ENCODE data around the gene RAET1G. TPM values are rescaled to one million over a fixed set of nuclear protein-coding genes. Genes with fewer than 3 reads are reported as not detected.

RAET1G gene
- total and polyA plus RNA-seq, 5 donors from 2014 or later, result 0.76 TPM; not detected in 4

DNA sequence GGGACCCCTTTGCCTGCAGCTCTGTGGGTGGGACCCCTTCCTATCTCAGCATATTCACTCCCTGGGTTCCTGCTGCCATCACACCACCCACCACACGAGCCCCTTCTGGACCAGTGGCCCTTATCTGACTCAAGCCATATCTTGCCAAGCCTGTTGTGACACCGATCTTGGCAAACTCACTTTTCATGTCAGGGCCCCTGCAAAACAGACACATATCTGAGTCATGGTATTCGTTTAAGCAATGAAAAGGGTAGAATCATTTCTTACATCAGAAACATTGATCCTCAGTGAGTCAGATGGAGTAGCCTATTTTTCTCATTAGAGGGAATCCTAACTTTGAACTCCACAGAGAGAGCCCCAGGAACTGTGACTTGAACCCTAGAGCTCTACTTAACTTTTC is 35.6 kb downstream of the RAET1G start:
- Mint-ChIP-seq H3K9me3 (peaks cover 0 to 2% (median 0%) of the 10 kb centered on the region in 7 donors), H3K4me1 (no peaks in the 10 kb centered on the region), H3K27me3 (peaks cover 3% of the 10 kb centered on the region), H3K27ac (no peak overlapping the region), H3K36me3 (no peaks in the 10 kb centered on the region), H3K4me3 (peak overlapping the region in 1 of 4 donors; percentile 29)
- no peak overlapping the region for H3K4me3 ChIP-seq (ENCODE audit: low read depth, low read length)
- ATAC-seq (ENCODE audit: low read depth in 2 of 2) (no peak), DNase-seq (no peak)
- no peaks in the 10 kb centered on the region for H3K4me1 ChIP-seq (ENCODE audit: control insufficient read depth, insufficient read depth, low read length, poor library complexity, severe bottlenecking)
- H3K9me3 ChIP-seq (ENCODE audit: control insufficient read depth in 2 of 2, low read length in 2 of 2), result no peaks in the 10 kb centered on the region
- H3K36me3 ChIP-seq (ENCODE audit: control insufficient read depth, insufficient read depth, low read length), result no peaks in the 10 kb centered on the region
- H3K27me3 ChIP-seq (ENCODE audit: control insufficient read depth, insufficient read depth, low read length), result no peaks in the 10 kb centered on the region
- H3K27ac ChIP-seq (ENCODE audit: insufficient read depth, low read length, poor library complexity, severe bottlenecking), result no peak overlapping the region

DNA sequence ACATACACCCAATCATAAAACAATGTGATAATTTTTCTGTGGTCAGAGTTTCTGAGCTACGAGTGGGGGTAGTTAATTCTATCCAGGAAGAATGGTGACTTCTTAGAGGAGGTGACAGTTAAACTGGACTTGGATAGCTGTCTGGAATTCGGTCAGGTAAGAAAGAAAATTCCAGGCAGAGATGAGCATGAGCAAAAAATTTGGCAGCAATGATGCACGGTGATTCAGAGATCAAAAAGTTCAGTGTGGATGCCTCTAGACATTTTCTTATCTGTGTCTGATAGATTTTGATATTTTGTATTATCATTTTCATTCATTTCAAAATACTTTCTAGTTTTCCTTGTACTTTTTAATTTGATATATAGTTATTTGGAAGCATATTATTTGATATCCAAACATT is 37.0 kb downstream of the RAET1G start:
- H3K36me3 Mint-ChIP-seq, result no peaks in the 10 kb centered on the region
- no peak overlapping the region for H3K27ac ChIP-seq (ENCODE audit: insufficient read depth, low read length, poor library complexity, severe bottlenecking)
- H3K4me3 ChIP-seq (ENCODE audit: low read depth, low read length), result no peak overlapping the region
- H3K27me3 ChIP-seq (ENCODE audit: control insufficient read depth, insufficient read depth, low read length), result no peaks in the 10 kb centered on the region
- H3K4me1 ChIP-seq (ENCODE audit: control insufficient read depth, insufficient read depth, low read length, poor library complexity, severe bottlenecking), result no peaks in the 10 kb centered on the region
- no peak overlapping the region for H3K27ac Mint-ChIP-seq
- no peaks in the 10 kb centered on the region for H3K36me3 ChIP-seq (ENCODE audit: control insufficient read depth, insufficient read depth, low read length)
- peaks cover 8% of the 10 kb centered on the region for H3K27me3 Mint-ChIP-seq
- no peak for DNase-seq
- peaks cover 0 to 2% (median 0%) of the 10 kb centered on the region in 7 donors for H3K9me3 Mint-ChIP-seq
- no peaks in the 10 kb centered on the region for H3K4me1 Mint-ChIP-seq
- no peak for ATAC-seq (ENCODE audit: low read depth in 2 of 2)
- no peak overlapping the region for H3K4me3 Mint-ChIP-seq
- no peaks in the 10 kb centered on the region for H3K9me3 ChIP-seq (ENCODE audit: control insufficient read depth in 2 of 2, low read length in 2 of 2)

DNA sequence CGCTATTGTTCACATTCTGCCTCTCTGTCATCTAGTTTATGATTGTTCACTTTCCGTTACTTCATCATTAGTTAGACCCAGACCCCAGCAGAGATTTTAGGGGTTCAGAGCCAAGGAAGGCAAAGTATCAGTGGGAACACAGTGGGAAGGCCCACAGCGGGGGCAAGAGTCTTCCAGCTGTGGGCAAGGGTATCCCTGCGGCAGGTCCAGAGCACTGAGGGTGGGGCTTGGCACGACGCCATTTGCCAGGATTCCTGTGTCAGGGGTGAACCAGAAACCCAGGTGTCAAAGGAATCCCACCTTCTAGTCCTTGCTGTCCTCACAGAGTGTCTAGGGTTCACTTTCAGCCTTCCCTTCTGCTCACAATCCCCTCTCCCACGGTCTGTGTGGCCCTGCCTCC is 38.3 kb downstream of the RAET1G start:
- no peaks in the 10 kb centered on the region for H3K27me3 ChIP-seq (ENCODE audit: control insufficient read depth, insufficient read depth, low read length)
- H3K36me3 ChIP-seq (ENCODE audit: control insufficient read depth, insufficient read depth, low read length), result no peaks in the 10 kb centered on the region
- no peak overlapping the region for H3K4me3 ChIP-seq (ENCODE audit: low read depth, low read length)
- no peak overlapping the region for H3K27ac Mint-ChIP-seq
- peaks cover 16% of the 10 kb centered on the region for H3K27me3 Mint-ChIP-seq
- H3K9me3 Mint-ChIP-seq, result peaks cover 0 to 5% (median 0%) of the 10 kb centered on the region in 7 donors
- ATAC-seq (ENCODE audit: low read depth in 2 of 2), result no peak
- no peaks in the 10 kb centered on the region for H3K36me3 Mint-ChIP-seq
- no peaks in the 10 kb centered on the region for H3K9me3 ChIP-seq (ENCODE audit: control insufficient read depth in 2 of 2, low read length in 2 of 2)
- H3K4me1 ChIP-seq (ENCODE audit: control insufficient read depth, insufficient read depth, low read length, poor library complexity, severe bottlenecking), result no peaks in the 10 kb centered on the region
- no peak overlapping the region for H3K27ac ChIP-seq (ENCODE audit: insufficient read depth, low read length, poor library complexity, severe bottlenecking)
- no peaks in the 10 kb centered on the region for H3K4me1 Mint-ChIP-seq
- no peak for DNase-seq
- H3K4me3 Mint-ChIP-seq, result no peak overlapping the region

DNA sequence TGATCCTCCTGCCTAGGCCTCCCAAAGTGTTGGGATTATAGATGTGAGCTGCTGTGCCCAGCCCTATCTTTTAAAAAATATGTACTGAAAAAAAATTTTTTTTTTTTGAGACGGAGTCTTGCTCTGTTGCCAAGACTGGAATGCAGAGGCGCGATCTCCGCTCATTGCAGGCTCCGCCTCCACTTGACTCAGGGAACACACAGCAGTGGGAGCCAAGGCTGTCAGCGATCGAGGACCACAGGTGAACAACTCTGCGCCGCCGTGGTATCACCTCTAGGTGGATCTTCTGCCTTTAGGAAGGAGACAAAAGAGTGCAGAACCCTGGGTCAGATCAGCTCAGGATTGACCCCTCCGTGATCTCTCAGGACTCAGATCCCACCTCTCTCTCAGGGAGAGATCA is 38.7 kb downstream of the RAET1G start:
- ATAC-seq (ENCODE audit: low read depth in 2 of 2) (no peak), DNase-seq (no peak)
- Histone ChIP-seq H3K27me3 (ENCODE audit: control insufficient read depth, insufficient read depth, low read length) (no peaks in the 10 kb centered on the region), H3K4me3 (ENCODE audit: low read depth, low read length) (no peak overlapping the region), H3K9me3 (ENCODE audit: control insufficient read depth in 2 of 2, low read length in 2 of 2) (no peaks in the 10 kb centered on the region), H3K27ac (ENCODE audit: insufficient read depth, low read length, poor library complexity, severe bottlenecking) (no peak overlapping the region), H3K36me3 (ENCODE audit: control insufficient read depth, insufficient read depth, low read length) (no peaks in the 10 kb centered on the region), H3K4me1 (ENCODE audit: control insufficient read depth, insufficient read depth, low read length, poor library complexity, severe bottlenecking) (no peaks in the 10 kb centered on the region)
- Mint-ChIP-seq H3K4me1 (no peaks in the 10 kb centered on the region), H3K4me3 (no peak overlapping the region), H3K9me3 (peaks cover 0 to 6% (median 0%) of the 10 kb centered on the region in 7 donors), H3K36me3 (no peaks in the 10 kb centered on the region), H3K27ac (no peak overlapping the region), H3K27me3 (peaks cover 16% of the 10 kb centered on the region)

DNA sequence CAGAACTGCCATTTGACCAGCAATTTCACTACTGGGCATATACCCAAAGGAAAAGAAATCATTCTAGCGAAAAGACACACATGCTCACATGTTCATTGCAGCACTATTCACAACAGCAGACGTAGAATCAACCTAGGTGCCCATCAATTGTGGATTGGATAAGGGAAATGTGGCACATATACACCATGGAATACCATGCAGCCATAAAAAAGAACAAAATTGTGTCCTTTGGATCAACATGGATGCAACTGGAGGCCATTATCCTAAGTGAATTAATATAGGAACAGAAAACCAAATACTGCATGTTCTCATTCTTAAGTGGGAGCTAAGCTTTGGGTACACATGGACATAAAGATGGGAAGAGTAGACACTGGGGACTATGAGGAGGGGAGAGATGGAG is 41.1 kb downstream of the RAET1G start:
- no peaks in the 10 kb centered on the region for H3K9me3 ChIP-seq (ENCODE audit: control insufficient read depth in 2 of 2, low read length in 2 of 2)
- H3K4me3 ChIP-seq (ENCODE audit: low read depth, low read length), result no peak overlapping the region
- ATAC-seq (ENCODE audit: low read depth in 2 of 2) (no peak), DNase-seq (no peak)
- Mint-ChIP-seq H3K4me1 (no peaks in the 10 kb centered on the region), H3K27ac (no peak overlapping the region), H3K4me3 (no peak overlapping the region), H3K9me3 (peaks cover 0 to 4% (median 0%) of the 10 kb centered on the region in 7 donors), H3K27me3 (peaks cover 31% of the 10 kb centered on the region), H3K36me3 (no peaks in the 10 kb centered on the region)
- H3K4me1 ChIP-seq (ENCODE audit: control insufficient read depth, insufficient read depth, low read length, poor library complexity, severe bottlenecking), result no peaks in the 10 kb centered on the region
- no peak overlapping the region for H3K27ac ChIP-seq (ENCODE audit: insufficient read depth, low read length, poor library complexity, severe bottlenecking)
- H3K27me3 ChIP-seq (ENCODE audit: control insufficient read depth, insufficient read depth, low read length), result peaks cover 6% of the 10 kb centered on the region
- no peaks in the 10 kb centered on the region for H3K36me3 ChIP-seq (ENCODE audit: control insufficient read depth, insufficient read depth, low read length)

DNA sequence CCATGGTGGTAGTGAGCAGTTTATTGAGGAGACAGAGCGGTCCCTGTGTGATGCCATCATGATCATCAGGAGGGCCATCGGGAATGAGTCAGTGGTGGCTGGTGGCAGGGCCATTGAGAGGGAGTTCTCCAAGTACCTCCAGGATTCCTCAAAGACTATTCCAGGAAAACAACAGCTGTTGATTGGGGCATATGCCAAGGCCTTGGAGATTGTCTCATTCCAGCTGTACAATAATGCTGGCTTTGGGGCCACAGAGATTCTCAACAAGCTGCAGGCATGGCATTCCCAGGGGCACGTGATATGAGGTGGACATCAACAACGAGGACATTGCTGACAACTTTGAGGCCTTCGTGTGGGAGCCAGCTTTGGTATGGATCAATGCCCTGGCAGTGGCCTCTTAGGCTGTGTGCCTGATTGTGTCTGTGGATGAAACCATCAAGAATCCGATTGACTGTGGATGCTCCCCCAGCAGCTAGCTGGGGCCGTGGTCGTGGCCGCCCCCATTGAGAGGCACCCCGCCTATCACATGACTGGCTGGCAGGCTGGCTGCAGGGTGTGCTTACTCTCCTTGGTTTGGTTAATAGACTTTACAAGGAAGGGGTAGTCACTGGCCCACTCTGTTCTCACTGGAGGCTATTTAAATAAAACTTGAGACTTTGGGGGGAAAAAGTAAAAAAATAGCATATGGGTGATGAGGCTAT is 41.7 kb downstream of the RAET1G start:
- Histone ChIP-seq H3K27me3 (ENCODE audit: control insufficient read depth, insufficient read depth, low read length) (peaks cover 10% of the 10 kb centered on the region), H3K27ac (ENCODE audit: insufficient read depth, low read length, poor library complexity, severe bottlenecking) (no peak overlapping the region), H3K36me3 (ENCODE audit: control insufficient read depth, insufficient read depth, low read length) (no peaks in the 10 kb centered on the region), H3K9me3 (ENCODE audit: control insufficient read depth in 2 of 2, low read length in 2 of 2) (no peaks in the 10 kb centered on the region), H3K4me1 (ENCODE audit: control insufficient read depth, insufficient read depth, low read length, poor library complexity, severe bottlenecking) (no peaks in the 10 kb centered on the region), H3K4me3 (ENCODE audit: low read depth, low read length) (no peak overlapping the region)
- Mint-ChIP-seq H3K4me1 (no peaks in the 10 kb centered on the region), H3K27ac (no peak overlapping the region), H3K4me3 (no peak overlapping the region), H3K36me3 (no peaks in the 10 kb centered on the region), H3K27me3 (peaks cover 37% of the 10 kb centered on the region), H3K9me3 (peaks cover 0 to 4% (median 0%) of the 10 kb centered on the region in 7 donors)
- ATAC-seq (ENCODE audit: low read depth in 2 of 2), result no peak
- no peak for DNase-seq

DNA sequence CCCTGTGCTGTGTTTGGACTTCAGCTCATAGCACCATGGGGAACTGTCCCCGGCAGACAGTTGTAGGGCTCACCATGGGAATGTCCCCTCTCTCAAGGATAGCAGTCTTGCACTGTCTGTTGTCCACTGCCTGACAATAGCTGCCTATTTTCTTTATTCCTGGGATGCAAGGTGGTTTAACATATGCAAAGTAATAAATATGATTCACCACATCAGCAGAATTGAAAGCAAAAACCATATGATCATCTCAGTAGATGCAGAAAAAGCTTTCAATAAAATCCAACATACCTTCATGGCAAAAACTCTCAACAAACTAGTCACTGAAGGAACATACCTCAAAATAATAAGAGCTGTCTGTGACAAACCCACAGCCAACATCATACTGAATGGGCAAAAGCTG is 45.3 kb downstream of the RAET1G start:
- Mint-ChIP-seq H3K4me1 (no peaks in the 10 kb centered on the region), H3K27ac (peak overlapping the region in 1 of 3 donors; percentile 66), H3K36me3 (no peaks in the 10 kb centered on the region), H3K27me3 (peaks cover 57% of the 10 kb centered on the region), H3K4me3 (no peak overlapping the region), H3K9me3 (peaks cover 0 to 4% (median 0%) of the 10 kb centered on the region in 7 donors)
- Histone ChIP-seq H3K4me1 (ENCODE audit: control insufficient read depth, insufficient read depth, low read length, poor library complexity, severe bottlenecking) (no peaks in the 10 kb centered on the region), H3K36me3 (ENCODE audit: control insufficient read depth, insufficient read depth, low read length) (no peaks in the 10 kb centered on the region), H3K27ac (ENCODE audit: insufficient read depth, low read length, poor library complexity, severe bottlenecking) (no peak overlapping the region), H3K4me3 (ENCODE audit: low read depth, low read length) (no peak overlapping the region), H3K27me3 (ENCODE audit: control insufficient read depth, insufficient read depth, low read length) (peaks cover 18% of the 10 kb centered on the region), H3K9me3 (ENCODE audit: control insufficient read depth in 2 of 2, low read length in 2 of 2) (no peaks in the 10 kb centered on the region)
- no peak for ATAC-seq (ENCODE audit: low read depth in 2 of 2)
- DNase-seq, result no peak

DNA sequence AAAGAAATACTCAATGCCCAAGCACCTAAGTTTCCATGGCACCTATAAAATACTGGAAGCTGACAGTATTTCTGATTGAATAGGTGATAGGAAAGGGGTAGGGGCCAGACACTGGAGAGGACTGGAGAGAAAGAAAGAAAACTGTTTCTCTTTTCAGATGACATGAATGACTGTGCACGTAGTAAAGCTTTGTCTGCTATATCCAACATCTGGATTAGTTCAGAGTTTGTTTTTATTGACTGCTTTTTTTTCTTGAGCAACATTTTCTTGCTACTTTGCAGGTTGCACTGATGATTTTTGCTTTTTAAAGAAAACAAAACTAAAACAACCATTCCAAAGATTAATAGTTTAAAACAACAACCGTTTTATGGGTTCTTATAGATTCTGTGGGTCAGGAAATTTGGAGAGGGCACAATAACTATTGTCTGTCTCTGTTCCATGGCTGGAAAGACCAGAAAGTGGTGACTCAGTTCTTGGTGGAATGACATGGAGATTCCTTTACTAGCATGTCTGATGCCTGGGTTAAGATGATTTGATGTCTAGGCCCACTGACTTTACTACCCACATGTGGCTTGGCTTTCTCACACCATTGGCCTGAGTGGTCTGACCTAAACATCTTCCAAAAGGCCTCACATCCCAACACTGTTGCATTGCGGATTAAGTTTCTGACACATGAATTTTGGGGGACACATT is 46.5 kb downstream of the RAET1G start:
- H3K9me3 ChIP-seq (ENCODE audit: control insufficient read depth in 2 of 2, low read length in 2 of 2), result peaks cover 0 to 3% of the 10 kb centered on the region in 2 experiments
- H3K4me3 Mint-ChIP-seq, result no peak overlapping the region
- DNase-seq, result no peak
- H3K4me1 ChIP-seq (ENCODE audit: control insufficient read depth, insufficient read depth, low read length, poor library complexity, severe bottlenecking), result no peaks in the 10 kb centered on the region
- peaks cover 56% of the 10 kb centered on the region for H3K27me3 Mint-ChIP-seq
- no peak overlapping the region for H3K27ac Mint-ChIP-seq
- no peak overlapping the region for H3K27ac ChIP-seq (ENCODE audit: insufficient read depth, low read length, poor library complexity, severe bottlenecking)
- H3K36me3 Mint-ChIP-seq, result no peaks in the 10 kb centered on the region
- H3K4me1 Mint-ChIP-seq, result no peaks in the 10 kb centered on the region
- ATAC-seq (ENCODE audit: low read depth in 2 of 2), result no peak
- H3K4me3 ChIP-seq (ENCODE audit: low read depth, low read length), result no peak overlapping the region
- peaks cover 18% of the 10 kb centered on the region for H3K27me3 ChIP-seq (ENCODE audit: control insufficient read depth, insufficient read depth, low read length)
- H3K9me3 Mint-ChIP-seq, result peaks cover 0 to 6% (median 3%) of the 10 kb centered on the region in 7 donors
- no peaks in the 10 kb centered on the region for H3K36me3 ChIP-seq (ENCODE audit: control insufficient read depth, insufficient read depth, low read length)

Data from CD4-positive, CD25-positive, alpha-beta regulatory T cell (primary cell).